PC-9 (cell line): ENCODE measurements around the gene S1PR4. TPM values are rescaled to one million over a fixed set of nuclear protein-coding genes. Genes with fewer than 3 reads are reported as not detected.
"Not testable (repeated sequence)": the region's sequence is repeated elsewhere in the genome, so short reads cannot be mapped to it uniquely, and the experiment has no call there.

Source experiments
- BruUV-seq: library from RNA; stranded (reverse); fragments of 400-500 nt; replicated peaks from 2 replicates; lab custom pipeline; 2021; lab: Mats Ljungman, UMichigan
- CTCF ChIA-PET: fragments of 300-600 bp; sonication (Branson Sonifier 250); formaldehyde crosslinking; loops from one replicate; lab custom pipeline; 2022; ENCODE audit warnings: antibody characterized with exemption; lab: Charles Lee
- POLR2A ChIA-PET: fragments of 300-600 bp; sonication (Branson Sonifier 250); formaldehyde crosslinking; loops from one replicate; lab custom pipeline; 2022; ENCODE audit warnings: antibody characterized with exemption; ENCODE audit not compliant: unreplicated experiment; lab: Charles Lee
- DNase-seq, 2 experiments: peaks; one replicate each; pipeline versions ENCODE4 v3.0.0 to v3.0.0-alpha.2; 2015 to 2022; ENCODE audit warnings: mixed read lengths in 1 of 2
- H2AFZ ChIP-seq: fragments of 200-600 bp; sonication (generic); 2 replicates; pipeline ENCODE4 v1.8.1; 2017; ENCODE audit warnings: antibody characterized with exemption
- H3F3A ChIP-seq: fragments of 200-600 bp; sonication (generic); 2 replicates; pipeline ENCODE4 v1.8.1; 2017; ENCODE audit warnings: antibody characterized with exemption, mild to moderate bottlenecking, low read depth; ENCODE audit not compliant: insufficient read depth
- H3K27ac ChIP-seq: fragments of 200-600 bp; sonication (generic); 2 replicates; pipeline ENCODE4 v1.6.1; 2016; ENCODE audit warnings: mixed run types
- H3K27me3 ChIP-seq: fragments of 200-600 bp; sonication (generic); 2 replicates; pipeline ENCODE4 v1.6.1; 2016; ENCODE audit warnings: low read depth, mixed run types; ENCODE audit not compliant: insufficient read depth
- H3K36me3 ChIP-seq: fragments of 200-600 bp; sonication (generic); 2 replicates; pipeline ENCODE4 v1.6.1; 2016; ENCODE audit warnings: low read depth, mixed run types
- H3K4me1 ChIP-seq: fragments of 200-600 bp; sonication (generic); replicated peaks from 2 replicates; pipeline ENCODE4 v1.6.1; 2016; ENCODE audit warnings: mixed run types; ENCODE audit not compliant: insufficient read depth
- H3K4me2 ChIP-seq: fragments of 200-600 bp; sonication (generic); 2 replicates; pipeline ENCODE4 v1.6.1; 2017; ENCODE audit warnings: mixed run types
- H3K4me3 ChIP-seq: fragments of 200-600 bp; sonication (generic); 2 replicates; pipeline ENCODE4 v1.6.1; 2016; ENCODE audit warnings: mixed run types
- H3K79me2 ChIP-seq: fragments of 200-600 bp; sonication (generic); 2 replicates; pipeline ENCODE4 v1.6.1; 2017; ENCODE audit warnings: low read depth, mixed run types
- H3K9me2 ChIP-seq: fragments of 200-600 bp; sonication (generic); 2 replicates; pipeline ENCODE4 v1.8.1; 2017; ENCODE audit warnings: mild to moderate bottlenecking; ENCODE audit not compliant: insufficient read depth
- H3K9me3 ChIP-seq: fragments of 200-600 bp; sonication (generic); 2 replicates; pipeline ENCODE4 v1.8.1; 2016; ENCODE audit warnings: low read depth; ENCODE audit not compliant: insufficient read depth
- H4K20me1 ChIP-seq: fragments of 200-600 bp; sonication (generic); 2 replicates; pipeline ENCODE4 v1.8.1; 2017; ENCODE audit not compliant: insufficient read depth
- CTCF ChIP-seq: fragments of 200-600 bp; sonication (generic); conservative IDR thresholded peaks from 2 replicates; pipeline ENCODE4 v1.6.1; 2017; ENCODE audit warnings: mixed run types, antibody characterized with exemption, mild to moderate bottlenecking, moderate library complexity
- EZH2 ChIP-seq: fragments of 200-600 bp; sonication (generic); IDR thresholded peaks from 2 replicates; pipeline ENCODE4 v1.8.0; 2017; ENCODE audit warnings: antibody characterized with exemption, low read depth
- intact Hi-C: fragments of 100-400 bp; cut with micrococcal nuclease; formaldehyde crosslinking; loops from one replicate; pipeline ENCODE4 v1.10.0; 2022; ENCODE audit not compliant: unreplicated experiment
- total RNA-seq: library from RNA; stranded (reverse); gene quantifications from 2 replicates; pipeline ENCODE4 v1.2.3, GENCODE V29; 2021

S1PR4 gene
- total RNA-seq, 1 experiment from 2014 or later = 0.37 TPM

GRCh38 chr19:3202346-3202745 lies 23.8 kb downstream of the S1PR4 start:
- Histone ChIP-seq H3K27me3 (no peaks in the 10 kb centered on the region), H3K4me3 (no peak overlapping the region), H3K27ac (no peak overlapping the region), H4K20me1 (no peaks in the 10 kb centered on the region), H3K79me2 (no peaks in the 10 kb centered on the region), H3K4me1 (no peaks in the 10 kb centered on the region), H2AFZ (no peak overlapping the region), H3F3A (no peaks in the 10 kb centered on the region), H3K9me2 (no peaks in the 10 kb centered on the region), H3K9me3 (no peaks in the 10 kb centered on the region), H3K4me2 (no peak overlapping the region), H3K36me3 (no peaks in the 10 kb centered on the region)
- TF ChIP-seq EZH2 (no peak), CTCF (no peak)
- POLR2A ChIA-PET = no interaction called here
- CTCF ChIA-PET = no interaction called here
- BruUV-seq = no TSS peak
- DNase-seq = no peak
- intact Hi-C loops = no loop called here

- H3K9me3 ChIP-seq, H3K4me2 ChIP-seq, POLR2A ChIA-PET, H3K4me3 ChIP-seq, H3K79me2 ChIP-seq, H2AFZ ChIP-seq, intact Hi-C loops, DNase-seq, H3K36me3 ChIP-seq, H3K9me2 ChIP-seq, H3K4me1 ChIP-seq, CTCF ChIA-PET, H3K27ac ChIP-seq, H4K20me1 ChIP-seq, H3F3A ChIP-seq, H3K27me3 ChIP-seq, BruUV-seq: not testable (repeated sequence)
Observed at GRCh38 chr19:3202895-3203294, 24.3 kb downstream of the S1PR4 start.

- H3K4me2 ChIP-seq = no peak overlapping the region
- BruUV-seq = no TSS peak
- no peak for DNase-seq
- no peaks in the 10 kb centered on the region for H3K27me3 ChIP-seq
- intact Hi-C loops = no loop called here
- ChIA-PET POLR2A (no interaction called here), CTCF (no interaction called here)
- H4K20me1 ChIP-seq = no peaks in the 10 kb centered on the region
- H3K9me3 ChIP-seq = no peaks in the 10 kb centered on the region
- H2AFZ ChIP-seq = no peak overlapping the region
- H3K9me2 ChIP-seq = no peaks in the 10 kb centered on the region
- H3K27ac ChIP-seq = no peak overlapping the region
- H3K4me1 ChIP-seq = no peaks in the 10 kb centered on the region
- no peaks in the 10 kb centered on the region for H3F3A ChIP-seq
- H3K36me3 ChIP-seq = no peaks in the 10 kb centered on the region
- H3K4me3 ChIP-seq = no peak overlapping the region
- no peaks in the 10 kb centered on the region for H3K79me2 ChIP-seq
- TF ChIP-seq CTCF = no peak
Observed at GRCh38 chr19:3203805-3204645, 25.5 kb downstream of the S1PR4 start.
